ENCODE data around the gene OTULIN. TPM values are rescaled to one million over a fixed set of nuclear protein-coding genes. Genes with fewer than 3 reads are reported as not detected.
A peak's percentile ranks its signal among the peaks of the same experiment; 100 is the strongest.

The OTULIN gene
- total RNA-seq, 1 donor from 2014 or later = 57.4 TPM

DNA sequence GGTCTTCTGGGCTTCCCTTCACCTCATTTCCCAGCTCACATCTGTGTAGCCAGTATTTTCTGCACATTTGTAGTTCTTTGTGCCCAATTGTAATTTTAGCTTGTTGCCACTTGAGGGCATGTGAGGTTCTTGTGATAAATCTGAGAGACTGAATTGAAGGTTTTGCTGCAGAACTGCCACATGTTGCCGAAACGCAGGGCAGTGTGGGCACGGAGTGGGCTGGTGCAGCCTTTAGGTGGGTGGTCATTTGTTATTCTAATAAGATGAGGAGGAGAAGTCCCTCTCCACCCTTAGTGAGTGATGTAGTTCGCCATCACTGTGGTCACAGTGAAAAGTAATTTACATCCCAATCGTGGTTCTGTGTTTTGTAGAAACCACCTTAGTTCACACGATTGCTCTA lies 21.2 kb downstream of the OTULIN start:
- intact Hi-C loops (cut with micrococcal nuclease) = loop anchor here (1.0 to 5.0 kb wide), 7 partner anchors 21 to 329 kb away; partner anchors contain the start of gene OTULIN
- Mint-ChIP-seq H3K27ac (peak overlapping the region; percentile 93), H3K36me3 (ENCODE audit: low read depth) (peaks cover 69% of the 10 kb centered on the region), H3K4me1 (ENCODE audit: low read depth) (peaks cover 38% of the 10 kb centered on the region), H3K9me3 (peaks cover 14% of the 10 kb centered on the region), H3K4me3 (no peak overlapping the region), H3K27me3 (ENCODE audit: insufficient read depth) (no peaks in the 10 kb centered on the region)
- no peak for DNase-seq (ENCODE audit: low spot score)

DNA sequence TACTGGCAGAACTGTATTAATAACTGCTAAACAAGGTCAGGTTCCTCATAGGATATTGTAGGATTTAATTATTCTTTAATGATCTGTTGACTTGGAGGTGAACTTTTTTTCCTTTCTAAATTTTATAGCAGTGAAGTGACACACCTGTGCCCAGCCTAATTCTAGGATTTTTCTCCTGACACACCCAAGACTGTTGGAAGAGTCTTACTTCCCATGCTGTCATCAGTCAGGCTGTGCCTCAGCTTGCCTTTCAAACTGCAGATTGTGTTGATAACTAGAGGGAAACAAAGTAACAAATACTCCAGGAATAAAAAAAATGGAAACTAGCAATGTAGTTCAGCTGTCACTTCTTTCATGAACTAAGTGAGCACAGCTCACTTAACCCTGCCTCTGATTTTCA lies 22.0 kb downstream of the OTULIN start:
- Mint-ChIP-seq H3K27ac (no peak overlapping the region), H3K9me3 (peaks cover 15% of the 10 kb centered on the region), H3K4me3 (no peak overlapping the region), H3K27me3 (ENCODE audit: insufficient read depth) (no peaks in the 10 kb centered on the region), H3K36me3 (ENCODE audit: low read depth) (peaks cover 70% of the 10 kb centered on the region), H3K4me1 (ENCODE audit: low read depth) (peaks cover 38% of the 10 kb centered on the region)
- DNase-seq (ENCODE audit: low spot score) = no peak
- intact Hi-C loops (cut with micrococcal nuclease) = loop anchor here (1.0 to 5.0 kb wide), 4 partner anchors 20 to 121 kb away; partner anchors contain the start of gene OTULIN

DNA sequence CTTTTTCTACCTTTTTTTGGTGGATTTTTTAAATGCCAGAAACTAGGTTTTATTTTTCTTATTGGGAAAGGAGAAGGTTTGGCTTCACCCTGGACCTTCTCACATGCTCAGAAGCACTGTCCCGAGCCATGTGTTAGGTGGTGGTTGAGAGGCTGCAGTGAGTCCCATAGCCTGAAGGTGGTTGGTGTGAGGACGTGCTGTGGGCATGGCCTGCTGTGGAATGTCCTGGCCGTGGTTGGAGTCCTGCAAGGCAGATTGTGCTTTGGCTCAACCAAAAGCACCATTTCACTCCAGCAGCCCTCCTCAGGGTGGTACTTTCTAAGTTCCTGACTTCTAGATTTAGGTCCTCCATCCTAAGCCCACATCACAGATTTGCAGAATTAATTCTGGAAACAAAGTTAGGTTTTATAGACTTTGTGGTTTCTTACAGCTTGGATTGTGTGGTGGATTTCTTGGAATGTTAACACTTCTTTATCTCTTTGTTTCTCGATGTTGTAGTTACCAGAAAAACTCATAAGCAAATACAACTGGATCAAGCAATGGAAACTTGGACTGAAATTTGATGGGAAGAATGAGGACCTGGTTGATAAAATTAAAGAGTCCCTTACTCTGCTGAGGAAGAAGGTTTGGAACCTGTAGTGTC lies 22.6 kb downstream of the OTULIN start:
- H3K9me3 Mint-ChIP-seq = peaks cover 15% of the 10 kb centered on the region
- no peak for DNase-seq (ENCODE audit: low spot score)
- H3K27ac Mint-ChIP-seq = no peak overlapping the region
- H3K4me1 Mint-ChIP-seq (ENCODE audit: low read depth) = peaks cover 38% of the 10 kb centered on the region
- no peaks in the 10 kb centered on the region for H3K27me3 Mint-ChIP-seq (ENCODE audit: insufficient read depth)
- intact Hi-C loops (cut with micrococcal nuclease) = loop anchor here (5.0 kb wide), 1 partner anchor 120 kb away; no protein-coding TSS in a partner anchor
- H3K36me3 Mint-ChIP-seq (ENCODE audit: low read depth) = peaks cover 69% of the 10 kb centered on the region
- H3K4me3 Mint-ChIP-seq = no peak overlapping the region

DNA sequence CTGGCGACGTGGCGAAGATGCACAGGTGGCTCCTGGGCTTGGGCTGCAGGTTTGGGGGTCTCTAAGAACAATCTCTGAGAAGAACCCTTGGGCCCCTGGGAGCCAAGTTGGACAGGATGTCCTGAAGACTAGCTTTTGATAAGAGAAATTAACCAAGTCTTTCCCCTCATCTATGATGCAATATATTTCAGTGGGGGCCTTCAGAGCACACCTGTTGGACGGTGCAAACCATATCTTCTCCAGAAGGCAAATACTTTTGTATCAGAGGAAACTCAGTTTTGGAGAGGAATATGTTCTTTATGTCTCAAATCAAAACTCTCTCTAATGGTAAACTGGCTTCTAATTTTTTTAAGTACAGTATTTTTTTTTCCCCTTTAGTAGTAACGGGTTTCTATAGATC lies 28.6 kb downstream of the OTULIN start:
- intact Hi-C loops (cut with micrococcal nuclease) = no loop called here
- Mint-ChIP-seq H3K36me3 (ENCODE audit: low read depth) (peaks cover 76% of the 10 kb centered on the region), H3K27ac (no peak overlapping the region), H3K27me3 (ENCODE audit: insufficient read depth) (no peaks in the 10 kb centered on the region), H3K4me3 (no peak overlapping the region), H3K4me1 (ENCODE audit: low read depth) (peaks cover 24% of the 10 kb centered on the region), H3K9me3 (peaks cover 15% of the 10 kb centered on the region)
- DNase-seq (ENCODE audit: low spot score) = no peak

DNA sequence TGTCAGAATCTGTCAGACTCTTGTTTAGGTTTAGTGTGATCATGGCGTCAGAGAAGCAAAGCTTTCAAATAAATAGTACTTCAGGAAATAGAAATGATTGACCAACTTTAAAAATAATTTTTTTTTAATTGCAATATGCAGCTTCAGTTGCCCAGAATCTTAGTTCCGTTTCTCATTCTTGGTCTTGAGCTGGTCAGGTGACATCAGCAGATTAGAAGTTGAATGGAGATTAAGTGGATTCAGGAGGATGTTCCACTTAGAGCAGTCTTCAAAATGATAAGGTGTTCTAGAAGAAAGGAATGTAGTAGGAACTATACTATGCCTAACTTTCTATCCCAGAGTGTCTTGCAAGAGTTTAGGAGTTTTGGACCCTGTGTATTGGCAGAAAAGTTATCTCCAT lies 30.6 kb downstream of the OTULIN start:
- intact Hi-C loops (cut with micrococcal nuclease) = no loop called here
- Mint-ChIP-seq H3K36me3 (ENCODE audit: low read depth) (peaks cover 76% of the 10 kb centered on the region), H3K4me1 (ENCODE audit: low read depth) (peaks cover 38% of the 10 kb centered on the region), H3K27me3 (ENCODE audit: insufficient read depth) (no peaks in the 10 kb centered on the region), H3K4me3 (no peak overlapping the region), H3K27ac (no peak overlapping the region), H3K9me3 (peaks cover 7% of the 10 kb centered on the region)
- DNase-seq (ENCODE audit: low spot score) = no peak

DNA sequence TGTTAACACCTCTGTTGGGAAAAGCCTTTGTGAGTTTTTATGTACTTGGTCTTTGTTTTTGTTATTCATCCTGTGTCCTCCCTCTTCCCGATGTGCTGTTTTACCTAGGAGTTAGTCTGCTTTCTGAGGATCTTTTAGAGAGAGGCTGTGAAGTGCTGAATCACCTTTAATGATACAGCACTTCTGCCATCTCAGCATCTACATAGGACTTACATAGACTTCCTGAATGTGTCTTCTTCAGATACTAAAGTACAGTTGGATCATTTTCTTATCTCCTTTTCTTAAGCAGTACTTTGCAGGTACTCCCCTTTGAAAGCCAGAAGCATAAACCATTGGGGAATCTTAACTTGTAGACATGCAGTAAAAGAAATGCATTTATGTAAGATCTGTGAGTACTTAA lies 31.5 kb downstream of the OTULIN start:
- H3K27me3 Mint-ChIP-seq (ENCODE audit: insufficient read depth) = no peaks in the 10 kb centered on the region
- peaks cover 71% of the 10 kb centered on the region for H3K36me3 Mint-ChIP-seq (ENCODE audit: low read depth)
- intact Hi-C loops (cut with micrococcal nuclease) = no loop called here
- no peaks in the 10 kb centered on the region for H3K9me3 Mint-ChIP-seq
- no peak for DNase-seq (ENCODE audit: low spot score)
- peak overlapping the region; percentile 0 for H3K27ac Mint-ChIP-seq
- H3K4me3 Mint-ChIP-seq = no peak overlapping the region
- H3K4me1 Mint-ChIP-seq (ENCODE audit: low read depth) = peaks cover 42% of the 10 kb centered on the region

DNA sequence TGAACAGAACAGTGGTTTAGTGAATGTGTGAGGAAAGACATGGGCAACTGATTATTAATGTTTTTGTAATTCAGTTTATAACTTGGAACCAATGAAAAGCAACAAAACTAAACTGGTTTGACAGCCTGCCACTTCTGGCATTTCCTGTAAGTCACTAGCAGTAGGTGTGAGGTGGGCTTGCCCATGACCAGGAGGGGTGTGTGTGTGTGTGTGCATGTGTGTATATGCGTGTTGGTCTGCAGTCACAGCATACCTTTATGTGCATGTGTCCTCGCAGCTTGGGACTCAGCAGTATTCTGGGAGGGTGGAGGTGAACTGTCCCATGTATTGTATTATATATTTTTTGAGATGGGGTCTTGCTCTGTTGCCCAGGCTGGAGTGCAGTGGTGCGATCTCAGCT lies 32.3 kb downstream of the OTULIN start:
- intact Hi-C loops (cut with micrococcal nuclease) = no loop called here
- Mint-ChIP-seq H3K9me3 (no peaks in the 10 kb centered on the region), H3K27ac (peak overlapping the region; percentile 66), H3K36me3 (ENCODE audit: low read depth) (peaks cover 71% of the 10 kb centered on the region), H3K4me3 (no peak overlapping the region), H3K27me3 (ENCODE audit: insufficient read depth) (no peaks in the 10 kb centered on the region), H3K4me1 (ENCODE audit: low read depth) (peaks cover 50% of the 10 kb centered on the region)
- no peak for DNase-seq (ENCODE audit: low spot score)

DNA sequence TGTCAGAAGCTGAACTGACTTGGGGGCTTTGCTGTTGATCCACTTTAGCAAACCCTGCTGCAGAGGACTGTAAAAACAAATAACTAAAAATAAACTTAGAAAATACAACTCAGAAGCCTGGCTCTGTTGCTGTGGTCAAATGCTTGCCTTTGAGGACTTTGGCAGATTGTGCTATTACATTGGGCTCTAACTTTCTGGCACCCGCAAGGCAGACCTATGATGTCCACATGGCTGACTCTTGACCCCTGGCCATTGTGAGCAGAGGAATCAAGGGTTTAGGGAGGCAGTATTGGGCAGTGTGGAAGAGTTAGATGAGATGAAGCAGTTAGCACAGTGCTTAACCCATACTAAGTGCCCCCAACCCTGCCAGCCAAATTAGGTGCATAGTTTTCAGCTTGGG lies 34.0 kb downstream of the OTULIN start:
- peaks cover 67% of the 10 kb centered on the region for H3K36me3 Mint-ChIP-seq (ENCODE audit: low read depth)
- no peak overlapping the region for H3K4me3 Mint-ChIP-seq
- no peak overlapping the region for H3K27ac Mint-ChIP-seq
- intact Hi-C loops (cut with micrococcal nuclease) = no loop called here
- H3K4me1 Mint-ChIP-seq (ENCODE audit: low read depth) = peaks cover 57% of the 10 kb centered on the region
- DNase-seq (ENCODE audit: low spot score) = no peak
- H3K9me3 Mint-ChIP-seq = no peaks in the 10 kb centered on the region
- no peaks in the 10 kb centered on the region for H3K27me3 Mint-ChIP-seq (ENCODE audit: insufficient read depth)

DNA sequence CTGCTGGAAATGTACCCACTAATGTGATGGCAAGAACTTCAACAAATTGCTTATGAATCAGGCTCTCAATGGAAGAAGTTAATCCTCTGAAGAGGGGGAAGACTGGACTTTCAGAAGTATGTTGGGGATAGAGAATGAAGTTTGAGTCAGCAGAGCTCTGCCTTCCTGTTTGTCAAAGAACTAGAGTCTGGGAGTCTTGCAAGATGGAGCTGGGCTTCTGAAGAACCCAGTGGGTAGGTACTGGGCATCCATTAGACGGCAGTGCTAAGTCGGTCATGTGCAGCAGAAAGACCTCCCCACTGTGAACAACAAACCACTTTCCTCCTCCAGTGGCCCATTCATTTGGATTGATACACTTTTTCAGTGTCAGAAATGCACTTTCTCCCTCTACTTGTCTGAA lies 34.6 kb downstream of the OTULIN start:
- Mint-ChIP-seq H3K9me3 (no peaks in the 10 kb centered on the region), H3K27ac (peak overlapping the region; percentile 21), H3K36me3 (ENCODE audit: low read depth) (peaks cover 62% of the 10 kb centered on the region), H3K4me1 (ENCODE audit: low read depth) (peaks cover 63% of the 10 kb centered on the region), H3K4me3 (no peak overlapping the region), H3K27me3 (ENCODE audit: insufficient read depth) (no peaks in the 10 kb centered on the region)
- intact Hi-C loops (cut with micrococcal nuclease) = no loop called here
- no peak for DNase-seq (ENCODE audit: low spot score)

DNA sequence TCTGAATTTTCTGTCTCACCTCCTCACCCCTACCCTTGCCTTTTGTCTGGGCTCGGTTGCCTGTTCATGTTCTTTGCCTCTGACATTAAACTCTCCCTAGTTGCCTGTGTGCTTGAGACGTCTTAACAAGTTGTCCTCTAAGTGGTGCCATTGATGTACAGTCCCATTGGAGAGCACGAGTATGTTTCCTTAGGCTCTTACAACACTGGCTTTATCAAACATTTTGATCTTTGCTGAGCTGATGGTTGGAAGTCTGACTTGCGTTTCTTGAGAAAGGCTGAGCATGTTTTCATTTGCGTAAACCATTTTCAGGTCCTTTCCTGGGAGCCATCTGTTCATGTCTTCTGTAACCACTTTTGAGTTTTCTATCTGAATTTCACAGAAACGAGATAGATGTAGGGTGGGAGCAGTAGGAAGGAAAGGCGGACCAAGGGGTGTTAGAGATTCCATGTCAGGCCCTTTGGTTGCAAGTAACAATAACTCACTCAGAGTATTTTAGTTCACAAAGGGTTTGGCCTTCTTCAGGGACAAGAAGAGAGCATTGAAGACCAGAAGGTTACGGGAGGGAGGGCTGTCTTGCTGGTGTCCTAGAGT lies 35.4 kb downstream of the OTULIN start:
- Mint-ChIP-seq H3K9me3 (no peaks in the 10 kb centered on the region), H3K4me3 (no peak overlapping the region), H3K27me3 (ENCODE audit: insufficient read depth) (no peaks in the 10 kb centered on the region), H3K27ac (peak overlapping the region; percentile 53), H3K36me3 (ENCODE audit: low read depth) (peaks cover 68% of the 10 kb centered on the region), H3K4me1 (ENCODE audit: low read depth) (peaks cover 70% of the 10 kb centered on the region)
- intact Hi-C loops (cut with micrococcal nuclease) = loop anchor here (10.0 kb wide), 1 partner anchor 1765 kb away; the partner anchor contains the start of gene ZNF622
- no peak for DNase-seq (ENCODE audit: low spot score)

DNA sequence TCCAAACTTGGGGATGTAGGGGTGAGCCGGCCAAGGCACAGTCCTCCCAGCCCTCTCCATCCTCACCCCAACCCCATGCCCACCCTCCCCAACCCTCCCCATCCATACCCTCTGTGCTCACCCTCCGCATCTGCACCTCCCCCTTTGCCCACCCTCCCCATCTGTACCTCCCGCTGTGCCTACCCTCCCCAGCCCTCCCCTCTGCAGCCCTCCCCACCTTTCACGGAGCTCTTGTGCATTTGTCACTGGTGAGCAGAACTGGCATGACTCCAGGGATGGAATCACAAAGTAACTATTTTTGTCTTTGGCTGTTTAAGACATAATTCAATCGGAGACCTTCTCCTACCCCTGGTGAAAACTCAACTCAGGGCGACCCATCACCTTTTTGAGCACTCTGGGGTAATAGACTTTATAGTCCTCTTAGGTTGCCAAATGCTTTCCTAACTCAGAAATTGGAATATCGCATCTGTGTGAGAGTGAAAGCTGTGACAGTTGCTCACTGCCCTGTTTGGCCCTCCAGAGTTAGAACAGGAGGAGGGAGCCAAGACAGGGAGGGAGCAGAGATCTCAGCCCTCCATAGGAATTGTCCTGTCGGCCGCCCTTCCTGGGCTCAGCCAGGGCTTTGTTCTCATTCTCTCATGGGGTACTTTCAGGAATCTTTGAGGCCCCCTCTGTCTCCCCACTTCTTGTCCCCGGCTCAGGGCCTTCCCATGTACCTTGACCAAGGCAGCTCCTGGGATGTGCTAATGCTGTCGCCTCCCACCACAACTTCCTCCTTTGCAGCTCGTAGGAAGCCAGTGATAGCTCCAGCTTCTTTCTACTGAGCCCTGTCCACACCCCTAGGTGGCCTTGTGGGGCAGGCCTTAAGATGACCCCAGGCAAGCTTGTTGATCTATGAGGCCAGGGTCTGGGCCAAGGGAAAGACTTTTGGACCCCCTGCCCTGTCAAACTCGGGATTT lies 36.2 kb downstream of the OTULIN start:
- H3K9me3 Mint-ChIP-seq = no peaks in the 10 kb centered on the region
- H3K27me3 Mint-ChIP-seq (ENCODE audit: insufficient read depth) = no peaks in the 10 kb centered on the region
- H3K4me1 Mint-ChIP-seq (ENCODE audit: low read depth) = peaks cover 75% of the 10 kb centered on the region
- intact Hi-C loops (cut with micrococcal nuclease) = loop anchor here (10.0 kb wide), 1 partner anchor 1764 kb away; the partner anchor contains the start of gene ZNF622
- H3K27ac Mint-ChIP-seq = peak overlapping the region; percentile 65
- no peak for DNase-seq (ENCODE audit: low spot score)
- H3K36me3 Mint-ChIP-seq (ENCODE audit: low read depth) = peaks cover 66% of the 10 kb centered on the region
- no peak overlapping the region for H3K4me3 Mint-ChIP-seq

DNA sequence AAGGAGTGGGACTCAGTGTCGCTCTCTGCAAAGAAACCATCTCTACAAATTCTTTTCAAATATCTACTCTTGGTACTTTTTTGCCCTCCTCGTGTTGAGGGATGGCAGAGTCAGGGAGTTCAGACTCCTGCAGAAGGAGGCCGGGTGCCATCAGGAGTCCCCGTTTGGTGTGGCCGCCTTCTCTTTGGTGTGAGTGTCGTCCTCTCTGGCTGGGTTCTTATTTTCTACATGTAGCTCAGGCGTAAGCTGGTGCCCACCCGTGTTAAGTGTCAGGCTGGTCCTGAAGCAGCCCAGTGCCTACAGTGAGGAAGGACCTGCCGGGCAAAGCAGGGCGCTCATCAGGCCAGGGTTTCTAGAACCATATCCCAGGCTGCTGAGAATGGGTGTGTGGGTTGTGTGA lies 37.0 kb downstream of the OTULIN start:
- Mint-ChIP-seq H3K4me1 (ENCODE audit: low read depth) (peaks cover 75% of the 10 kb centered on the region), H3K4me3 (no peak overlapping the region), H3K36me3 (ENCODE audit: low read depth) (peaks cover 66% of the 10 kb centered on the region), H3K9me3 (no peaks in the 10 kb centered on the region), H3K27ac (peak overlapping the region; percentile 42), H3K27me3 (ENCODE audit: insufficient read depth) (no peaks in the 10 kb centered on the region)
- intact Hi-C loops (cut with micrococcal nuclease) = loop anchor here (10.0 kb wide), 1 partner anchor 1763 kb away; the partner anchor contains the start of gene ZNF622
- DNase-seq (ENCODE audit: low spot score) = no peak

Measured in activated T-helper 1 cell treated with anti-CD3 and anti-CD28 coated beads, Interleukin-12 subunit alpha, Interleukin-12 subunit beta, Interleukin-2, Interleukin-4 antibody, amounts not matched to agents 30 ng/mL and 10 ng/mL and 1 ng/mL, durations not matched to agents 14 hours and 24 hours and 36 hours (primary cell).